GM12878 (cell line): Measurements from ENCODE around the gene NPM1. TPM values are rescaled to one million over a fixed set of nuclear protein-coding genes. Genes with fewer than 3 reads are reported as not detected.

Source experiments
- ATAC-seq: fragments of 200-7000 bp; cut with Tn5 transposase; 3 replicates; pipeline ENCODE4 v1.9.1; 2020; ENCODE audit warnings: mild to moderate bottlenecking, moderate library complexity
- BruUV-seq: library from RNA; stranded (reverse); fragments of 400-500 nt; replicated peaks from 2 replicates; lab custom pipeline; 2021; lab: Mats Ljungman, UMichigan
- CTCF ChIA-PET: fragments of 300-600 bp; sonication (Branson Sonifier 250); formaldehyde crosslinking; extraction: SDS; loops from one replicate; lab custom pipeline; 2021; ENCODE audit warnings: inconsistent platforms; lab: Yijun Ruan, JAX
- POLR2A ChIA-PET: fragments of 350-600 bp; formaldehyde crosslinking; extraction: SDS; loops from one replicate; lab custom pipeline; 2021; ENCODE audit warnings: inconsistent platforms; lab: Charles Lee
- RAD21 ChIA-PET: fragments of 300-600 bp; sonication (Branson Sonifier 250); formaldehyde crosslinking; loops from one replicate; lab custom pipeline; 2023; ENCODE audit warnings: antibody characterized with exemption; ENCODE audit not compliant: unreplicated experiment; lab: Charles Lee
- SMC1A ChIA-PET: fragments of 300-600 bp; sonication (Branson Sonifier 250); formaldehyde crosslinking; loops from one replicate; lab custom pipeline; 2023; ENCODE audit not compliant: unreplicated experiment, uncharacterized antibody; lab: Charles Lee
- DNase-seq: peaks from one replicate; pipeline ENCODE4 v3.0.0-alpha.2; 2011; ENCODE audit warnings: low read depth, low spot score
- FAIRE-seq: peaks from 3 replicates; lab custom pipeline; 2011; peaks lifted over from hg19 to GRCh38; lab: Jason Lieb, UNC
- H2AFZ ChIP-seq: 2 replicates; pipeline ENCODE4 v1.6.0; 2011; ENCODE audit warnings: low read depth, low read length, control low read depth; ENCODE audit not compliant: control insufficient read depth
- H3K27ac ChIP-seq: 2 replicates; pipeline ENCODE4 v1.5.1; 2011; ENCODE audit warnings: control low read depth; ENCODE audit not compliant: control insufficient read depth, insufficient read depth
- H3K27me3 ChIP-seq, 2 experiments: replicated peaks in 1 of 2; 2 replicates each; pipeline versions ENCODE4 v1.6.0 to v1.6.1; 2011; ENCODE audit warnings: low read length in 1 of 2; ENCODE audit not compliant: control insufficient read depth in 2 of 2, insufficient read depth in 2 of 2
- H3K36me3 ChIP-seq, 2 experiments: 2 replicates each; pipeline ENCODE4 v1.5.1; 2011; ENCODE audit warnings: low read length in 1 of 2; ENCODE audit not compliant: control insufficient read depth in 2 of 2, insufficient read depth in 2 of 2
- H3K4me1 ChIP-seq: 2 replicates; pipeline ENCODE4 v1.6.1; 2011; ENCODE audit warnings: mild to moderate bottlenecking, low read length, moderate library complexity, mixed read lengths; ENCODE audit not compliant: control insufficient read depth, insufficient read depth
- H3K4me2 ChIP-seq: 2 replicates; pipeline ENCODE4 v1.6.0; 2011; ENCODE audit warnings: control low read depth; ENCODE audit not compliant: control insufficient read depth, insufficient read depth
- H3K4me3 ChIP-seq: fragments of 200-600 bp; sonication (generic); 2 replicates; pipeline ENCODE4 v1.5.1; 2016
- H3K79me2 ChIP-seq: 2 replicates; pipeline ENCODE4 v1.6.0; 2011; ENCODE audit warnings: low read length; ENCODE audit not compliant: control insufficient read depth, insufficient read depth
- H3K9ac ChIP-seq: 2 replicates; pipeline ENCODE4 v1.8.0; 2011; ENCODE audit warnings: low read length, control low read depth, mixed read lengths; ENCODE audit not compliant: control insufficient read depth, insufficient read depth
- H3K9me3 ChIP-seq: replicated peaks from 3 replicates; pipeline ENCODE4 v1.5.1; 2011; ENCODE audit warnings: mild to moderate bottlenecking, low read length; ENCODE audit not compliant: control insufficient read depth, insufficient read depth
- H4K20me1 ChIP-seq: 2 replicates; pipeline ENCODE4 v1.6.0; 2011; ENCODE audit not compliant: control insufficient read depth, insufficient read depth
- DPF2 ChIP-seq: fragments of 450-650 bp; IDR thresholded peaks from 2 replicates; pipeline ENCODE4 v1.6.1; 2017; ENCODE audit warnings: mild to moderate bottlenecking
- SPI1 ChIP-seq: IDR thresholded peaks from 2 replicates; pipeline ENCODE4 v1.6.1; 2011; ENCODE audit warnings: low read depth, mild to moderate bottlenecking, low read length, moderate library complexity, borderline replicate concordance; ENCODE audit not compliant: insufficient read depth
- WGBS: methylation state at CpG from one replicate; pipeline ENCODE4 v1.1.6; 2016; ENCODE audit warnings: low lambda C conversion rate; ENCODE audit not compliant: insufficient replicate concordance, insufficient coverage; ENCODE audit errors: missing lambda C conversion rate; 5-methylcytosine and 5-hydroxymethylcytosine counted together
- in situ Hi-C: fragments of 300-500 bp; cut with MboI; formaldehyde crosslinking; loops from 9 replicates; pipeline ENCODE4 v1.14.3; 2018; ENCODE audit warnings: mixed read lengths
- intact Hi-C: fragments of 100-400 bp; cut with micrococcal nuclease; formaldehyde crosslinking; loops from one replicate; pipeline ENCODE4 v1.14.2; 2022; ENCODE audit not compliant: unreplicated experiment
- polyA plus RNA-seq, 11 experiments: library from polyadenylated mRNA; depleted of rRNA in 4 of 11; unstranded in 6 of 11; stranded (reverse) in 5 of 11; fragments of >200 nt; fragmentation: Nextera tagmentation in 4 of 11; fragmentation: Illumina TruSeq in 1 of 11; extraction: Ambion mirVana in 4 of 11; extraction: Trizol in 1 of 11; gene quantifications; 1 replicate in 1 of 11; 2 replicates in 10 of 11; pipeline versions ENCODE4 v1.2.1 to v1.2.3, GENCODE V29; 2011 to 2016; ENCODE audit warnings: inconsistent platforms in 2 of 11, missing spikeins in 2 of 11, low read depth in 1 of 11
- total RNA-seq, 4 experiments: library from RNA; depleted of rRNA in 3 of 4; stranded (reverse); fragments of >200 nt in 3 of 4; fragmentation: Illumina TruSeq in 1 of 4; extraction: Trizol in 1 of 4; gene quantifications; 2 replicates each; pipeline versions ENCODE4 v1.2.1 to v1.2.3, GENCODE V29; 2013 to 2021
- TF ChIP-seq, protein P1 (sequence below): fragments of 450-650 bp; IDR thresholded peaks from 2 replicates; pipeline ENCODE4 v1.6.1; 2017; ENCODE audit warnings: mild to moderate bottlenecking, low read depth, inconsistent platforms; ENCODE audit not compliant: poor library complexity, severe bottlenecking
- TF ChIP-seq, protein P2 (sequence below), 3 experiments: IDR thresholded peaks in 2 of 3; conservative IDR thresholded peaks in 1 of 3; 2 replicates each; pipeline ENCODE4 v1.5.1; 2011; ENCODE audit warnings: low read depth in 3 of 3, low read length in 3 of 3, mild to moderate bottlenecking in 3 of 3, control low read depth in 2 of 3, moderate library complexity in 2 of 3, inconsistent platforms in 1 of 3, mixed read lengths in 1 of 3; ENCODE audit not compliant: control insufficient read depth in 2 of 3, insufficient read depth in 1 of 3; ENCODE audit errors: extremely low read depth in 1 of 3

Gene NPM1
- total and polyA plus RNA-seq, 10 of the 15 experiments (the other 5 are each of a cell fraction or from before 2014, with no cell fraction given): 1,843 to 5,466 (median 2,866) TPM

DNA sequence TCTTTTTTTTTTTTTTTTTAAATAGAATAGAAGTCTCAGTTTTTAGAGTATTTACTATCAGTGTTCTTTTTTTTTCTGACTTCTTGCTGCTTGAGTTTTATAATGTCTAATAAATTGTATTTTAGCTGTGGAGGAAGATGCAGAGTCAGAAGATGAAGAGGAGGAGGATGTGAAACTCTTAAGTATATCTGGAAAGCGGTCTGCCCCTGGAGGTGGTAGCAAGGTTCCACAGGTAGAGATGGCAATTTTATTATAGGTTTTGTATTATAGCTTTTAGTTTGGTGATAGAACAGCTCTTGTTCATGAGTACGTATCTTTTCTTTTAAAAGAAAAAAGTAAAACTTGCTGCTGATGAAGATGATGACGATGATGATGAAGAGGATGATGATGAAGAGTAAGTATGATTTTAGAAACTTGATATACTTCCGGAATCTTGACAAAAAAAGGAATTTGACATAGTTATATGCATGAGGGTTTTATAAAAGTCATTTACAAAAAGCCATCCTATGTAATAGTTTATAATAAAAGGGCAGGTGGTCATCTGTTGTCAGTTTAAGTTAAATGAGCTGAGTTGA is 5.0 kb downstream of the NPM1 start:
- ATAC-seq (peak; percentile 9; the same call in 1 of the 3 replicates), FAIRE-seq (no peak), DNase-seq (no peak)
- peaks cover 18 to 34% of the 10 kb centered on the region in 2 experiments for H3K36me3 ChIP-seq
- H3K4me3 ChIP-seq: peak overlapping the region; percentile 25; the same call in 1 of the 2 replicates
- in situ Hi-C loops (no loop called here), intact Hi-C loops (no loop called here)
- no TSS peak for BruUV-seq
- CTCF ChIA-PET: interaction anchor here (0.7 to 3.2 kb wide), 8 partner anchors 13 to 506 kb away, joined by 3 to 11 read pairs (median 4); partner anchors contain the start of gene FGF18
- peaks cover 99% of the 10 kb centered on the region for H3K79me2 ChIP-seq
- no peak overlapping the region for H3K9ac ChIP-seq
- SMC1A ChIA-PET: interaction anchor here (0.6 to 1.0 kb wide), 3 partner anchors 16 to 552 kb away, joined by 3 read pairs; no protein-coding TSS in a partner anchor
- H3K27me3 ChIP-seq: no peaks in the 10 kb centered on the region
- peak overlapping the region; percentile 45; the same call in 1 of the 2 replicates for H3K4me2 ChIP-seq
- TF ChIP-seq, protein P1, sequence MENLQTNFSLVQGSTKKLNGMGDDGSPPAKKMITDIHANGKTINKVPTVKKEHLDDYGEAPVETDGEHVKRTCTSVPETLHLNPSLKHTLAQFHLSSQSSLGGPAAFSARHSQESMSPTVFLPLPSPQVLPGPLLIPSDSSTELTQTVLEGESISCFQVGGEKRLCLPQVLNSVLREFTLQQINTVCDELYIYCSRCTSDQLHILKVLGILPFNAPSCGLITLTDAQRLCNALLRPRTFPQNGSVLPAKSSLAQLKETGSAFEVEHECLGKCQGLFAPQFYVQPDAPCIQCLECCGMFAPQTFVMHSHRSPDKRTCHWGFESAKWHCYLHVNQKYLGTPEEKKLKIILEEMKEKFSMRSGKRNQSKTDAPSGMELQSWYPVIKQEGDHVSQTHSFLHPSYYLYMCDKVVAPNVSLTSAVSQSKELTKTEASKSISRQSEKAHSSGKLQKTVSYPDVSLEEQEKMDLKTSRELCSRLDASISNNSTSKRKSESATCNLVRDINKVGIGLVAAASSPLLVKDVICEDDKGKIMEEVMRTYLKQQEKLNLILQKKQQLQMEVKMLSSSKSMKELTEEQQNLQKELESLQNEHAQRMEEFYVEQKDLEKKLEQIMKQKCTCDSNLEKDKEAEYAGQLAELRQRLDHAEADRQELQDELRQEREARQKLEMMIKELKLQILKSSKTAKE: no peak
- TF ChIP-seq SPI1 (peak; percentile 58; the same call in 1 of the 2 replicates), DPF2 (no peak)
- TF ChIP-seq, protein P2, sequence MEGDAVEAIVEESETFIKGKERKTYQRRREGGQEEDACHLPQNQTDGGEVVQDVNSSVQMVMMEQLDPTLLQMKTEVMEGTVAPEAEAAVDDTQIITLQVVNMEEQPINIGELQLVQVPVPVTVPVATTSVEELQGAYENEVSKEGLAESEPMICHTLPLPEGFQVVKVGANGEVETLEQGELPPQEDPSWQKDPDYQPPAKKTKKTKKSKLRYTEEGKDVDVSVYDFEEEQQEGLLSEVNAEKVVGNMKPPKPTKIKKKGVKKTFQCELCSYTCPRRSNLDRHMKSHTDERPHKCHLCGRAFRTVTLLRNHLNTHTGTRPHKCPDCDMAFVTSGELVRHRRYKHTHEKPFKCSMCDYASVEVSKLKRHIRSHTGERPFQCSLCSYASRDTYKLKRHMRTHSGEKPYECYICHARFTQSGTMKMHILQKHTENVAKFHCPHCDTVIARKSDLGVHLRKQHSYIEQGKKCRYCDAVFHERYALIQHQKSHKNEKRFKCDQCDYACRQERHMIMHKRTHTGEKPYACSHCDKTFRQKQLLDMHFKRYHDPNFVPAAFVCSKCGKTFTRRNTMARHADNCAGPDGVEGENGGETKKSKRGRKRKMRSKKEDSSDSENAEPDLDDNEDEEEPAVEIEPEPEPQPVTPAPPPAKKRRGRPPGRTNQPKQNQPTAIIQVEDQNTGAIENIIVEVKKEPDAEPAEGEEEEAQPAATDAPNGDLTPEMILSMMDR (IDR thresholded peaks at IDR 0.05 in 2 of 3, conservative IDR thresholded peaks at IDR 0.05 in 1 of 3; ENCODE audit: control insufficient read depth in 2 of 3, extremely low read depth in 1 of 3, insufficient read depth in 1 of 3, low read depth in 3 of 3, low read length in 3 of 3): 0 out of 6 replicates have a peak, but pooled peaks of 1 of the 3 experiments have one; percentile 11
- RAD21 ChIA-PET: no interaction called here
- H4K20me1 ChIP-seq: peaks cover 23% of the 10 kb centered on the region; the same call in 1 of the 2 replicates
- H3K4me1 ChIP-seq: peaks cover 5% of the 10 kb centered on the region
- no peaks in the 10 kb centered on the region for H3K9me3 ChIP-seq
- H3K27ac ChIP-seq: no peak overlapping the region
- POLR2A ChIA-PET: interaction anchor here (0.6 to 1.7 kb wide), 2 partner anchors 17 to 789 kb away, joined by 4 to 11 read pairs; no protein-coding TSS in a partner anchor
- 23% methylated on average over 4 of the region's 4 CpGs for WGBS
- H2AFZ ChIP-seq: no peak overlapping the region
